Measurements from ENCODE around the gene DDX39A. TPM values are rescaled to one million over a fixed set of nuclear protein-coding genes. Genes with fewer than 3 reads are reported as not detected.

Gene DDX39A
- total RNA-seq, 4 donors from 2014 or later, result 53.3 to 89.7 (median 59.7) TPM

GRCh38 chr19:14412324-14412995 lies 6.7 kb downstream of the DDX39A start:
- Histone ChIP-seq H3K36me3 (peaks cover 52 to 54% of the 10 kb centered on the region in 2 donors), H3K9me3 (no peaks in the 10 kb centered on the region), H3K27me3 (no peaks in the 10 kb centered on the region), H3K4me1 (peaks cover 16 to 25% of the 10 kb centered on the region in 2 donors), H3K27ac (no peak overlapping the region), H3K4me3 (replicated peaks in 1 of 3) (no peak overlapping the region)
- DNase-seq, result no peak
- intact Hi-C loops (cut with DNase I), result no loop called here
- TF ChIP-seq POLR2A (IDR thresholded peaks at IDR 0.05), result no peak
- WGBS, 2 donors, result 85 to 90% methylated on average over 8 to 15 of the region's 25 CpGs

- intact Hi-C loops (cut with DNase I), result no loop called here
- Histone ChIP-seq H3K9me3 (no peaks in the 10 kb centered on the region), H3K4me1 (peaks cover 13 to 20% of the 10 kb centered on the region in 2 donors), H3K4me3 (replicated peaks in 1 of 3) (no peak overlapping the region), H3K27ac (no peak overlapping the region), H3K27me3 (no peaks in the 10 kb centered on the region), H3K36me3 (peaks cover 58% of the 10 kb centered on the region in 2 donors)
- no peak for DNase-seq
- 89 to 96% methylated on average over 8 of the region's 8 CpGs for WGBS, 2 donors
- no peak for TF ChIP-seq CTCF (IDR thresholded peaks at IDR 0.05)
- no peak for TF ChIP-seq POLR2A (IDR thresholded peaks at IDR 0.05)
These were observed 7.2 kb downstream of the DDX39A start for GRCh38 chr19:14411938-14412245.

GRCh38 chr19:14411161-14411937 lies 7.8 kb downstream of the DDX39A start:
- peaks cover 8 to 15% of the 10 kb centered on the region in 2 donors for H3K4me1 ChIP-seq
- intact Hi-C loops (cut with DNase I), result no loop called here
- no peak overlapping the region for H3K4me3 ChIP-seq (replicated peaks in 1 of 3)
- 87 to 94% methylated on average over 9 to 16 of the region's 19 CpGs for WGBS, 2 donors
- DNase-seq, result no peak
- no peak overlapping the region for H3K27ac ChIP-seq
- no peaks in the 10 kb centered on the region for H3K9me3 ChIP-seq
- peaks cover 60 to 62% of the 10 kb centered on the region in 2 donors for H3K36me3 ChIP-seq
- H3K27me3 ChIP-seq, result no peaks in the 10 kb centered on the region
- TF ChIP-seq POLR2A (IDR thresholded peaks at IDR 0.05) (no peak), CTCF (IDR thresholded peaks at IDR 0.05) (no peak)

GRCh38 chr19:14410091-14411051 lies 8.8 kb downstream of the DDX39A start:
- Histone ChIP-seq H3K27me3 (no peaks in the 10 kb centered on the region), H3K9me3 (no peaks in the 10 kb centered on the region), H3K4me1 (peaks cover 6 to 9% of the 10 kb centered on the region in 2 donors), H3K27ac (no peak overlapping the region), H3K4me3 (replicated peaks in 1 of 3) (no peak overlapping the region), H3K36me3 (peaks cover 60 to 62% of the 10 kb centered on the region in 2 donors)
- intact Hi-C loops (cut with DNase I), result no loop called here
- no peak for DNase-seq
- TF ChIP-seq POLR2A (IDR thresholded peaks at IDR 0.05), result no peak
- TF ChIP-seq CTCF (IDR thresholded peaks at IDR 0.05), result no peak
- WGBS, 2 donors, result 89 to 96% methylated on average over 27 to 34 of the region's 44 CpGs
